NAMALWA (cell line): ENCODE measurements around the gene SLC28A1.
"Not testable (repeated sequence)": the region's sequence is repeated elsewhere in the genome, so short reads cannot be mapped to it uniquely, and the experiment has no call there.

Experiments
- DNase-seq: peaks from one replicate; pipeline ENCODE4 v3.0.0-alpha.2; 2015; ENCODE audit warnings: low spot score

Gene SLC28A1

DNA sequence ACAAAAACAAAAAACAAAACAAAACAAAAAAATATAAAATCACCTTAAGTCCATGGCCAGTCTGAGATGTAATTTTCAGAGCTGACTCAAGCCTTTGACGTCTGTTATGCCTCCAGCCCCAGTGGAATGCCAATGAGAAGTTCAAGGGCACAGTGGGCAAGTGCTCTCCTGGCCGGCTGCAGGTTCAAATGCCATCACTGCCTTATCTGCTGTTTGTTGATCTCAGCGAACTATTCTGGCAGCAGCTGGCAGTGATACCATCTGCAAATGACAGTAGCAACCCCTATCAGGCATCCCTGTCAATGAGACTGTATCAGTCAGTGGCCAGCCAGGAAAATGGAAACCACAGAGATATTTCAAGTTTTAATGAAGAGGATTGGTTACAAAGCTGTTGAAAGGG, 86.4 kb downstream of the SLC28A1 start:
- no peak for DNase-seq

DNA sequence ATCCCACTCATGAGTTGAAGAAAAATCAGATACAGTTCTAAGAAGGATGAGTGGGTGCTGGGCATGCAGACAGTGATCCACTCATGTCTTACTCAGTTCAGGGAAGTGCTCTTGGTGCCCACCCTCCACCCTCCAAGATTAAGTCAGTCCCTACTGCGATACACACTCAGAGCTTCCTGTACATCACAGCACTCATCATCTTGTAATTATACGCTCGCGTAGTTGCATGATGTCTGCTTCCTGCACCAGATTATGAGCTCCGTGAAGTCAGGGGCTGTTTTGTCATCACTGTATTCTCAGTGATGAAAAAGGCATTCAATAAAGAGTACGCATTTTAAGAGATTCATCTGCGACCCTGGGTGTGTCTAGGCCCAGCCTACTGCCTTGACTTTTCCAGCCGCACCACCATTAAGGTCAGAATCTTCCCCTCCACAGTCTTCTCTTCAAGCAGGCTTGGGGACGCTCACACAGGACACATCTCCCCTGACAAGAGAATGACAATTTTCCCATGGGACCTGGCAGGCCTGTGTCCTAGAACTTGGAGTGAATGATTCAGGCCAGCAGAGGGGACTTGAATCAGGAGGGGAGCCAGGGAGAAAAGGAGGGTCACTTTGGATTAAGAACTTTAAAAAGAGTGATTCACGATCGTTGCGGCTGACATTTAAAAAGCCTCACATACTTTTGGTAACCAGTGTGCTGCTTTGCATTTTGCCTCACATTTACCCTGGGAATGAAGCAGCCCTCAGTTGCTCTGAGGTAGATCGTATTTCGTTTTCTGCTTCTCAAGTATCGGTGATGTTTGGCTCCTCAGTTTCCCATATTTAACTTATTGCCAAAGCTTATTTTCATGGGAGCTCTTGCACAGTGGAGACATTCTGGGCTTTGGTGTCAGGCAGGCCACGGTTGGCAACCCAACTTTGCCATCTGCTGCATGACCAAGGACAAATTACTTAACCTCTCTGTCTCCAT, 89.3 kb downstream of the SLC28A1 start:
- no peak for DNase-seq

GRCh38 chr15:84975871-84976351, 91.4 kb downstream of the SLC28A1 start:
- DNase-seq = no peak

DNA sequence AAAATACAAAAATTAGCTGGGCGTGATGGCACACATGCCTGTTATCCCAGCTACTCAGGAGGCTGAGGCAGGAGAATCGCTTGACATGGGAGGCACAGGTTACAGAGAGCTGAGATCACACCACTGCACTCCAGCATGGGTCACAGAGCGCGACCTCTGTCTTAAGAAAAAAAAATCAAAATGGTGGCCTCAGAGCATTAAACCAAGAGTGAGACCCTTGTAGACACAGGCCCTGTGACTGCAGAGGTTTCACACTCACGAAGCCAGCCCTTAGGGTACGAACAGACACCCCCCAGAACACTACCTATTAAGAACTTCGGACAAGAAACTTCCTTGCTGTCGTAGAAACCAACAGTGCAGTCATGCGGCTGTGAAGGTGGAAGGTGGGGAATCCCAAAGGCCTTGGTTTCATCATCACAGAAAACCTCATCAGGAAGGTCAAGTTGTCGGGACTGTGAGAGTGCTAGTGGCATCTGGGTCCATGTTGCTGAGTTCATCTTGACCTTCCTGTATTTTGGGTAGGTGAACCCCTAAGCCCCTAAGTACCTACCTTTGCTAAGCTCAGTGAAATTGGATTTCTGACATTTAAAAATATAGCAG, 92.4 kb downstream of the SLC28A1 start:
- DNase-seq = no peak

DNA sequence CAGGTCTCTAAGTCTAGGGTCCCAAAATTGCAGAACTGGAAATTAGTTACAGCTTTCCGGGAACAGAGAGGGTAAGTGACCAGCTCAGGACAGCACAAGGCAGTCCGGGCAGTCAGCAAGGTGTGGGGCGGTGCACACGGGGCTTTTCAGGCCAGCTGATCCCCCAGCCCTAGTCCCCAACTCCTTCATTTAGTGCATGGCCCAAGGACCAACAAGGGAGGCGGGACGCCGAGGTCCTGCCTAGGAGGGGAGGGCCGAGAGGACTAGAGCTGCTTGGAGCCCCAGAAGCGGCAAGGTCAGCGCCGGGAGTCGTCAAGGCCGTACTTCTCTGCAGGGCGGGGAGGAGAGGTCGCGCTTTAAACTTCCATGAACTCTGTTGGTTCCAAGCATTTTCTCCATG, 95.2 kb downstream of the SLC28A1 start:
- DNase-seq = no peak

DNA sequence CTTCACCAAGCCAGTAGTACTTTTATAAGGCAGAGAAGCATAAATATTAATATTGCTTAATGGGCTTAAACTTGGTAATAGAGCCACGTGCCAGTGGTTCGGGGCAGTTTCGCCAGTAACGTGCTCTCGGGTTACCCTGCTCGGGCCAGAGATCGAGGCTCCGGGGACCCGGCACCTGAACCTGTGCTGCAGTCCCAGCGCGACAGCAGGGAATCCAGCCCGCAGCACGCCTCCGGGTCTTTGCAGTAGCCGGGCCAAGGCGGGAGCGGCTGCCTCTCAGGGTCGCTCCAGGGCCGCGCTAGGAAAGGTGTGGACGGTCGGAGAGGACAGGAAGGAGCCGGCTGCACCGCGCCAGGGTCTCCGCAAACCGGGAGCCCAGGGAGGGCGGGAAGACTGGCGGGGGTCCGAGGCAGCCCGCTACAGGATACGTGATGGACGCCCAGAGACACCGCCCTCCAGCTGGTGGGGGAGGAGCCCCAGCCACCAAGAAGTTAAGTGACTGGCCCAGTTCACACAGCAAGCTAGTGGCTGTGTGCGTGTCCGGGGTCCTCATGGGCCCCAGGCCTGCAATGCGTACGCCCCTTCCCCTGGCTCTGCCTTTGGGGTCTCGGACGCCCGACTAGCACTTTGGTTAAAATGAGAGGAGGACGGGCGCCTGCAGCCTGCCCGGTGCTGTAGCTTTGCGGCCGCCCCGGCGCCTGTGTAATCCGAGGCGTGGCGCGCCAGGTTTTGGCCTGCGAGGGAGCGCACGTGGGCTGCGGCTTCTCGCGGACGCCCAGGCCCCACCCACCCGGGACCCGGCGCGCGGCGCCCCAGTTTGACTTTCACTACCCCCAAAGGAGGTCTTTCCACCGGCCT, 96.0 kb downstream of the SLC28A1 start:
- DNase-seq = peak; percentile 92

GRCh38 chr15:84981054-84981710, 96.7 kb downstream of the SLC28A1 start:
- DNase-seq = peak; percentile 98

GRCh38 chr15:84981711-84982300, 97.3 kb downstream of the SLC28A1 start, which contains the start of gene PDE8A:
PDE8A (plus strand) TSS chr15:84981856; CDS start chr15:84982163, 307 bp downstream.
- DNase-seq = peak; percentile 64

DNA sequence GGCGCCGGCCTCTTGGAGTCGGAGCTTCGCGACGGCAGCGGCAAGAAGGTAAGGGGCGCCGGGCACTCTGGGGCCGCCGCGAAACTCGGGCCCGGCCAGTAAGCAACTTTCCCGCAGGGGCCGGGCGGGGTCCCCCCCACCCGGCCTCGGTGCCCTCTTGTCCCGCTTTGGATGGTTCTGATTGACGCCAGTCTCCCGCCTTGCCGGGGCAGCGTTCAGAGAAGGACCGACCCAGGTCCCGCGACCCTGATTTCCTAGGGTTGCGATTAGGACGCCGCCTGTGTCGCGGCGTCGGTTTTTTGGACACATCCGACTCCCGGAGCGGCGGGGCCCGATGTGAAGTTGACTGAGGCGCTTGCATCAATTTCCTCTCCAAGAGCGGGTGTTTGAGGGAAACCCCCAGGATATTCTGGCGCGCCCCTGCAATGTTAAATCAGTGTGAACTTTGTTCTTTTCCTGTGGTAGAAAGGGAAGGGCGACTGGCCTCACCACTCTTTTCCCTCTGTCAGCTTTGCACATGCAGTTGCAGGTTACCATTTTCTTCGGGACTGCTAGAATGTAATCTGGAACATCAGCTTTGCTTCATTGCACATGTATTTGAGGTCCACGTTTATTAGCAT, 97.9 kb downstream of the SLC28A1 start:
- peak; percentile 51 for DNase-seq

DNA sequence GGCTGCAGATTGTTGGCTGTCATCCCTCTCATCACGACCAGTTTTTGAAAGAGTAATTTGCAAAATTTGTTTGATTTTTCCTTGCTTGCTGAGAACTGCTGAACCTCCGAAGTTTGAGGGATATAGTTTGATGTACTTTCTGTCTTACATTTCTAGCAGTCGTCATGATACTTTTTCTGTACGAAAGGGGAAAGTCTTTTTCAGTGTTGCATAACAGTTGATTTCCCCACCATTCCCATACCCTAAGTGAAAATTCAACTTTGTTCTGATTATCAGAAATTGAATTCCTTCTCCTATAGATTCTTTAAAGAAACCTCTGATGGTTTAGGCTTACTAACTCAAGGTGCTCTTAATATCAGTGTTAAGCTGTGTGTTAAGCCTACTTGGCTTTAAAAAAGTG, 98.8 kb downstream of the SLC28A1 start:
- DNase-seq = peak; percentile 42

GRCh38 chr15:84983711-84984110, 99.2 kb downstream of the SLC28A1 start:
- no peak for DNase-seq

- DNase-seq = no peak
Observed at GRCh38 chr15:84985158-84985557, 100.7 kb downstream of the SLC28A1 start.

DNA sequence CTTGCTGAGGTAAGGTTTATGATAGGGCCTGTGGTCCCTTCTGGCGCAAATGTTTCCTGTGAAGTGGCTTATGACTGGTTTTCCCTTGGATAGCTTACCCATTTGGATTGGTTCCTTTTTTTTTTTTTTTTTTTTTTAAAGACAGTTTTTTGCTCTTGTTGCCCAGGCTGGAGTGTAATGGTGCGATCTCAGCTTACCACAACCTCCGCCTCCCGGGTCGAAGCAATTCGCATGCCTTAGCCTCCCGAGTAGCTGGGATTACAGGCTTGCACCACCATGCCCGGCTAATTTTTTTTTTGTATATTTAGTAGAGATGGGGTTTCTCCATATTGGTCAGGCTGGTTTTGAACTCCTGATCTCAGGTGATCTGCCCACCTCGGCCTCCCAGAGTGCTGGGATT, 102.9 kb downstream of the SLC28A1 start:
- not testable (repeated sequence) for DNase-seq

GRCh38 chr15:84987949-84988624, 103.6 kb downstream of the SLC28A1 start:
- DNase-seq = no peak

- DNase-seq = no peak
Observed at GRCh38 chr15:84988909-84989644, 104.6 kb downstream of the SLC28A1 start.

DNA sequence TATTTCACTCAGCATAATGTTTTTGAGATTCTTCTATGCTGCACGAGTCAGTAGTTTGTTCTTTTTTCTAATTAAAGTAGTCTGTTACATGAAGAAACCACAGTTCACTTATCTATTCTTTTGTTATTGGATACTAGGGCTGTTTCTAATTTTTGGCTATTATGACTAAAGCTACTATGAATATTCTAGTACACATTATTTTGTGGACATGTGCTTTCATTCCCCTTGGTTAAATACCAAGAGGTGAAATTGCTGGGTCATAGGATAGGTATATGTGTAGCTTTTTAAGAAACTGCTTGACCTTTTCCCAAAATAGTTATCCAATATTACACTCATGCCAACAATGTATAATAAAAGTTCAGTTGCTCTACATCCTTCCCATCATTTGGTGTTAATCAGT, 106.0 kb downstream of the SLC28A1 start:
- no peak for DNase-seq

- DNase-seq = no peak
Observed at GRCh38 chr15:84991014-84991712, 106.7 kb downstream of the SLC28A1 start.

DNA sequence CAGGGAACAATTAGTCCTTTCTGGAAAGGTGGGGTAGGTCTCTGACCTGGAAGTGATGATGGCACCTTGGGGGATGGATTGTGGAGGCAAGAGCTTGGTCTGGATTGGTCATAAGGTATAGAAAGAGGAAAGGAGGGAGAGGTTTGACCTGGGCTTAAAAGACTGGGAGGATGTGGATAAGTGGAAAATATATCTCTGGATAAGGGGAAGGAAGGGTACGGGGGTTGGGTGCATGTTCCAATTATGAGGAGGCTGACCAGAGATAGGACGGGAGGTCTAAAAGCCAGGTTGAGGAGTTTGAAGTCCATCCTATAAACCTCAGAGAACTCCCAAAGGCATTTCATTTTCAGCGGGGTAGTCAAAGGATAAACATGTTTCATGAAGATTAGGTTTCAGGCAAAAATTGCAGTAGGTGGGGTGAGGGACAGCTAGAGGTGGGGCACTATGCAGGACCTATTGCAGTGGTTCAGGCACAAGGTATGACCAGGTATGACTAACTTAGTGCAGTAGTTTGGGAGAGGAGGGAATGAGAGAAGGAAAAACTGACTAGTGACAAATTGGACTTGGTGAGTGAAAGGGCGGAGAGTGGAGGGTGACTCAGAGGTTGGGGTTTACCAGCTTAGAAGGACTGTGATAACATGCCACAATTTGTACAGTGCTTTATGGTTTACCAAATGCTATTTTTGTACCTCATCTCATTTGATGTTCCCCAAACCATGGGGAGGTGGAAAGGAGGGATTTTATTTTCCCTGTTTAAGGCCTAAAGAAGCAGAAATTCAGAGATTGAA, 107.9 kb downstream of the SLC28A1 start:
- DNase-seq = no peak
